Gastrocnemius medialis (tissue), 4 donors: ENCODE measurements around the gene IQCB1. TPM values are rescaled to one million over a fixed set of nuclear protein-coding genes. Genes with fewer than 3 reads are reported as not detected.

Experiments used
- ATAC-seq, 2 donors: fragments of 150-250 bp; one replicate each; pipeline ENCODE4 v1.9.1; 2016
- DNase-seq, 2 donors: peaks; one replicate each; pipeline ENCODE4 v3.0.0-alpha.2; 2019
- H3K27ac ChIP-seq, 4 donors: fragments of 200-600 bp; sonication (generic); 1 replicate in 1 of 4; 2 replicates in 3 of 4; pipeline ENCODE4 v1.5.1; 2016 to 2018; ENCODE audit warnings: mild to moderate bottlenecking in 2 of 4, moderate library complexity in 1 of 4
- H3K27me3 ChIP-seq, 3 donors: fragments of 200-600 bp; sonication (generic) in 2 of 3; 1 replicate in 1 of 3; 2 replicates in 2 of 3; pipeline versions ENCODE4 v1.5.1 to v1.6.0; 2016 to 2019; ENCODE audit warnings: mild to moderate bottlenecking in 1 of 3, moderate library complexity in 1 of 3
- H3K36me3 ChIP-seq, 2 donors: fragments of 200-600 bp; sonication (generic) in 1 of 2; one replicate each; pipeline ENCODE4 v1.5.1; 2017 to 2018
- H3K4me1 ChIP-seq, 2 donors: fragments of 200-600 bp; sonication (generic) in 1 of 2; one replicate each; pipeline ENCODE4 v1.5.1; 2016 to 2017; ENCODE audit warnings: mild to moderate bottlenecking in 2 of 2
- H3K4me3 ChIP-seq, 4 donors: fragments of 200-600 bp; sonication (generic) in 3 of 4; 1 replicate in 1 of 4; 2 replicates in 3 of 4; pipeline ENCODE4 v1.5.1; 2016 to 2019; ENCODE audit warnings: mild to moderate bottlenecking in 2 of 4
- H3K9me3 ChIP-seq, 3 donors: fragments of 200-600 bp; sonication (generic) in 2 of 3; 1 replicate in 1 of 3; 2 replicates in 2 of 3; pipeline ENCODE4 v1.5.1; 2016 to 2019
- CTCF ChIP-seq, 5 experiments: fragments of 450-650 bp in 3 of 5; fragments of 200-600 bp in 2 of 5; sonication (generic) in 2 of 5; IDR thresholded peaks in 4 of 5; conservative IDR thresholded peaks in 1 of 5; 1 replicate in 4 of 5; 2 replicates in 1 of 5; pipeline ENCODE4 v1.5.1; 2016 to 2019; ENCODE audit warnings: antibody characterized with exemption in 5 of 5, mild to moderate bottlenecking in 3 of 5, moderate library complexity in 3 of 5
- POLR2A ChIP-seq, 2 donors: fragments of 450-650 bp; IDR thresholded peaks; one replicate each; pipeline ENCODE4 v1.6.1; 2017; ENCODE audit warnings: antibody characterized with exemption in 2 of 2, mild to moderate bottlenecking in 2 of 2, moderate library complexity in 2 of 2
- in situ Hi-C, 4 donors: fragments of 200-750 bp; cut with MboI; loops; one replicate each; pipeline versions ENCODE4 v1.15.0 to v1.8.0; 2017; ENCODE audit warnings: low sequenced_read_pairs in 4 of 4
- intact Hi-C: fragments of 100-400 bp; cut with DNase I; formaldehyde crosslinking; loops from one replicate; pipeline ENCODE4 v1.15.1; 2023; ENCODE audit warnings: low total_unique reads
- total RNA-seq, 4 donors: library from RNA; depleted of rRNA; stranded (reverse); fragments of >200 nt; gene quantifications; one replicate each; pipeline versions ENCODE4 v1.1.0 to v1.2.3, GENCODE V29; 2016

Gene IQCB1
- total RNA-seq, 4 donors from 2014 or later: 8.8 to 14.0 (median 11.8) TPM

- DNase-seq (no peak), ATAC-seq (no peak)
- Histone ChIP-seq H3K27ac (no peak overlapping the region), H3K4me3 (peak overlapping the region in 3 of 4 donors; percentile 73 to 96 (median 81)), H3K4me1 (peaks cover 13 to 22% of the 10 kb centered on the region in 2 donors), H3K9me3 (no peaks in the 10 kb centered on the region), H3K27me3 (no peaks in the 10 kb centered on the region), H3K36me3 (peaks cover 0 to 8% of the 10 kb centered on the region in 2 donors)
- TF ChIP-seq POLR2A (IDR thresholded peaks at IDR 0.05) (no peak), CTCF (IDR thresholded peaks at IDR 0.05 in 4 of 5, conservative IDR thresholded peaks at IDR 0.05 in 1 of 5) (no peak)
- in situ Hi-C loops: loop anchor here in 2 of 4 donors (25.0 kb wide), 1 partner anchor 299 kb away; the partner anchor contains the start of gene POLQ (in 2 of the 2)
- intact Hi-C loops: loop anchor here (10.0 kb wide), 1 partner anchor 549 kb away; the partner anchor contains the start of genes FAM162A and MIX23
Observed at GRCh38 chr3:121836064-121836463, 1.2 kb upstream of the IQCB1 start.

- DNase-seq: no peak
- Histone ChIP-seq H3K4me3 (peak overlapping the region; percentile 73 to 96 (median 77)), H3K27ac (peak overlapping the region; percentile 80 to 91 (median 88)), H3K4me1 (peaks cover 13 to 22% of the 10 kb centered on the region in 2 donors), H3K27me3 (no peaks in the 10 kb centered on the region), H3K9me3 (no peaks in the 10 kb centered on the region), H3K36me3 (peaks cover 0 to 8% of the 10 kb centered on the region in 2 donors)
- TF ChIP-seq CTCF (IDR thresholded peaks at IDR 0.05 in 4 of 5, conservative IDR thresholded peaks at IDR 0.05 in 1 of 5) (no peak), POLR2A (IDR thresholded peaks at IDR 0.05) (no peak)
- intact Hi-C loops: loop anchor here (1.0 to 10.0 kb wide), 5 partner anchors 86 to 1093 kb away; partner anchors contain the start of genes FAM162A, GOLGB1, GTF2E1 and MIX23
- ATAC-seq: peak; percentile 49 to 55
- in situ Hi-C loops: loop anchor here in 2 of 4 donors (25.0 kb wide), 1 partner anchor 298 kb away; the partner anchor contains the start of gene POLQ (in 2 of the 2)
Observed at GRCh38 chr3:121835465-121835801, 573 bp upstream of the IQCB1 start.

- TF ChIP-seq POLR2A (IDR thresholded peaks at IDR 0.05): no peak
- TF ChIP-seq CTCF (IDR thresholded peaks at IDR 0.05 in 4 of 5, conservative IDR thresholded peaks at IDR 0.05 in 1 of 5): no peak
- peak overlapping the region; percentile 80 to 91 (median 88) for H3K27ac ChIP-seq
- H3K4me1 ChIP-seq: peaks cover 13 to 22% of the 10 kb centered on the region in 2 donors
- in situ Hi-C loops: loop anchor here in 2 of 4 donors (25.0 kb wide), 1 partner anchor 297 kb away; the partner anchor contains the start of gene POLQ (in 2 of the 2)
- ATAC-seq: peak; percentile 8 to 13
- peak overlapping the region; percentile 73 to 96 (median 77) for H3K4me3 ChIP-seq
- intact Hi-C loops: loop anchor here (2.0 to 10.0 kb wide), 3 partner anchors 287 to 1091 kb away; partner anchors contain the start of genes FAM162A, GTF2E1, MIX23 and RABL3
- DNase-seq: no peak
- no peaks in the 10 kb centered on the region for H3K27me3 ChIP-seq
- peaks cover 0 to 8% of the 10 kb centered on the region in 2 donors for H3K36me3 ChIP-seq
- H3K9me3 ChIP-seq: no peaks in the 10 kb centered on the region
Observed at GRCh38 chr3:121834157-121834670, 646 bp downstream of the IQCB1 start.

GRCh38 chr3:121822973-121823372, 11.9 kb downstream of the IQCB1 start:
- peaks cover 0 to 73% of the 10 kb centered on the region in 2 donors for H3K36me3 ChIP-seq

More at GRCh38 chr3:121822973-121823372, 11.9 kb downstream of the IQCB1 start:
- ATAC-seq: no peak
- no peak for TF ChIP-seq POLR2A (IDR thresholded peaks at IDR 0.05)
- TF ChIP-seq CTCF (IDR thresholded peaks at IDR 0.05 in 4 of 5, conservative IDR thresholded peaks at IDR 0.05 in 1 of 5): no peak
- Histone ChIP-seq H3K4me1 (peaks cover 8 to 17% of the 10 kb centered on the region in 2 donors), H3K9me3 (no peaks in the 10 kb centered on the region), H3K27me3 (no peaks in the 10 kb centered on the region), H3K4me3 (no peak overlapping the region), H3K27ac (no peak overlapping the region)
- DNase-seq: no peak
- in situ Hi-C loops: loop anchor here in 1 of 4 donors (25.0 kb wide), 1 partner anchor 111 kb away; no protein-coding TSS in a partner anchor
- intact Hi-C loops: no loop called here
